Activated T-cell treated with anti-CD3 and anti-CD28 coated beads, Interleukin-2, amount 50 U/mL, for 24 hours (primary cell): ENCODE results near the gene CCNB1.
A peak's percentile ranks its signal among the peaks of the same experiment; 100 is the strongest.
"Not testable (repeated sequence)": the region's sequence is repeated elsewhere in the genome, so short reads cannot be mapped to it uniquely, and the experiment has no call there.

Experiments used
- DNase-seq: peaks from one replicate; pipeline ENCODE4 v3.0.0-alpha.2; 2020
- H3K27ac Mint-ChIP-seq: 2 replicates; pipeline ENCODE4 v1.8.0; 2020; ENCODE audit warnings: mild to moderate bottlenecking, mixed read lengths
- H3K27me3 Mint-ChIP-seq: 2 replicates; pipeline ENCODE4 v1.8.0; 2020; ENCODE audit warnings: mixed read lengths
- H3K36me3 Mint-ChIP-seq: 2 replicates; pipeline ENCODE4 v1.8.0; 2020; ENCODE audit warnings: low read depth, mixed read lengths
- H3K4me1 Mint-ChIP-seq: 2 replicates; pipeline ENCODE4 v1.8.0; 2020; ENCODE audit warnings: low read depth, mixed read lengths
- H3K4me3 Mint-ChIP-seq: 2 replicates; pipeline ENCODE4 v1.8.0; 2020; ENCODE audit warnings: mild to moderate bottlenecking, moderate library complexity, mixed read lengths
- H3K9me3 Mint-ChIP-seq: 2 replicates; pipeline ENCODE4 v1.8.0; 2020; ENCODE audit warnings: mixed read lengths

CCNB1 gene

DNA sequence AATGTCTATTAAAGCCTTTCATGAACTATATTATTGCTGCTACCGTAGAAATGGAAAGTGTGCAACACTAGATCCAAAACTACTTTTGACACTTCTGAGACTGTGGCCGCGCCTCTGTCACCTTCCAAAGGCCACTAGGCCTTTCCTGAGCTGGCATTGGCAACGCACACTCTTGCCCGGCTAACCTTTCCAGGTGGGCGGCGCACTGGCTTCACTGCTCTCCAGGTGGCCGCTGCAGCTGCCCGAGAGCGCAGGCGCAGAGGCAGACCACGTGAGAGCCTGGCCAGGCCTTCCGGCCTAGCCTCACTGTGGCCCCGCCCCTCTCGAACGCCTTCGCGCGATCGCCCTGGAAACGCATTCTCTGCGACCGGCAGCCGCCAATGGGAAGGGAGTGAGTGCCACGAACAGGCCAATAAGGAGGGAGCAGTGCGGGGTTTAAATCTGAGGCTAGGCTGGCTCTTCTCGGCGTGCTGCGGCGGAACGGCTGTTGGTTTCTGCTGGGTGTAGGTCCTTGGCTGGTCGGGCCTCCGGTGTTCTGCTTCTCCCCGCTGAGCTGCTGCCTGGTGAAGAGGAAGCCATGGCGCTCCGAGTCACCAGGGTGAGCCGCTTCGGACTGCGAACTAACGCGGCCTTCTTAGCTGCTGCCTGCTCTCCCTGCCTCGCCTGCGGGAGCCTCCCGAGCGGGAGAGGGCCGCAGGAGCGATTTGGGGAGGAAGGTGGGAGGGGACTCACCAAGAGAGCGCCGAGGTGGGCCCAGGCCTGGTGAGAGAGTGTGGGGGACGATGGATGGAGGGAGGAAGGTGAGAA is at the start of gene CCNB1:
CCNB1 (plus strand) TSS at position 465 of the 807 bp plus-strand sequence; CDS start at position 578, 113 bp downstream.
- Mint-ChIP-seq H3K27ac (peak within 1 kb of the TSS; percentile 95), H3K4me1 (peaks cover 29% of the 10 kb centered on the region), H3K27me3 (no peaks in the 10 kb centered on the region), H3K9me3 (peaks cover 2% of the 10 kb centered on the region), H3K36me3 (peaks cover 47% of the 10 kb centered on the region), H3K4me3 (peak within 1 kb of the TSS; percentile 96)
- DNase-seq = peak; percentile 98

GRCh38 chr5:69129413-69129812 is 37.5 kb upstream of the CCNB1 start:
- DNase-seq = no peak
- H3K36me3 Mint-ChIP-seq = peaks cover 60% of the 10 kb centered on the region
- H3K27ac Mint-ChIP-seq = no peak overlapping the region
- no peaks in the 10 kb centered on the region for H3K9me3 Mint-ChIP-seq
- H3K4me1 Mint-ChIP-seq = no peaks in the 10 kb centered on the region
- H3K4me3 Mint-ChIP-seq = no peak overlapping the region
- H3K27me3 Mint-ChIP-seq = no peaks in the 10 kb centered on the region

DNA sequence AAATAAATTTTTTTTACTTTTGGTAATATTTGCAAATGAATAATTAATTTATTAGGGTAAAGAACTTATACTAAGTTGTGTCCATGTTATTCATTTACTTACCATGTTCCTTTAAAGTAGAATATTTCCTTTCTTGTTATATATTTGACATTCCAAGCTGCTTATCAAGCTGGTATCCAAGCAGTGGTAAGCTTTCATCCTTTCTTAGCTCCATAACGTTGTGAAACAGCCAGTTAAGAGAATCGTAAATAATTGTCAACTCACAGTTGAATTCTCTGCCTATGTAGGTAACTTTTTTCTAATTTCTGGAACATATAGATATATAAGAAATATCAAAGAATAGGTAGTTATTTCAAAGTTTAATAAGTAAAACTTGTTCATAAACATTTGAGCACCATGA is 36.7 kb upstream of the CCNB1 start:
- no peaks in the 10 kb centered on the region for H3K9me3 Mint-ChIP-seq
- H3K4me3 Mint-ChIP-seq = no peak overlapping the region
- H3K27me3 Mint-ChIP-seq = no peaks in the 10 kb centered on the region
- H3K27ac Mint-ChIP-seq = no peak overlapping the region
- no peak for DNase-seq
- no peaks in the 10 kb centered on the region for H3K4me1 Mint-ChIP-seq
- H3K36me3 Mint-ChIP-seq = peaks cover 55% of the 10 kb centered on the region

GRCh38 chr5:69131304-69131703 is 35.6 kb upstream of the CCNB1 start:
- Mint-ChIP-seq H3K27ac (no peak overlapping the region), H3K4me1 (no peaks in the 10 kb centered on the region), H3K4me3 (no peak overlapping the region), H3K27me3 (no peaks in the 10 kb centered on the region), H3K36me3 (peaks cover 47% of the 10 kb centered on the region), H3K9me3 (no peaks in the 10 kb centered on the region)
- no peak for DNase-seq

- H3K27ac Mint-ChIP-seq = no peak overlapping the region
- H3K4me1 Mint-ChIP-seq = no peaks in the 10 kb centered on the region
- DNase-seq = no peak
- no peak overlapping the region for H3K4me3 Mint-ChIP-seq
- H3K9me3 Mint-ChIP-seq = no peaks in the 10 kb centered on the region
- H3K36me3 Mint-ChIP-seq = peaks cover 28% of the 10 kb centered on the region
- H3K27me3 Mint-ChIP-seq = no peaks in the 10 kb centered on the region
Measured at GRCh38 chr5:69134126-69134525, 32.8 kb upstream of the CCNB1 start.

DNA sequence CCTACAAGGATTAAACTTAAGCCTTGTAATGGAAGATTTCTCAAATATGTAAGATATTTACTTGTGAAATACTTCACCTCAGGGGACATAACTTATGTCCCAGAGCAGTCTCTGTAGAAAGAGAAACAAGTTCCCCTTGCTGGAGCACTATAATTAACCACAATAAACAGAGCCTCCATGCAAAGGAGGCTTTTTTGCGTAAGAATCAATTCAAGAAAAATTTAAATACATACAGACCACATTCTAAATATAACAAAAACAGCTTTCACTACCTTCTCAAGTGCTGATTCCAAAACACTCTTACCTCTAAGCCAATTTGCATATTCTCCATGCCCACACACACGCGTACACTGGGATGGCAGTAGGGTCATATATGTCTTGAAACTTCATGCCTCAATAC is 30.7 kb upstream of the CCNB1 start:
- Mint-ChIP-seq H3K4me1 (no peaks in the 10 kb centered on the region), H3K9me3 (peaks cover 6% of the 10 kb centered on the region), H3K27ac (no peak overlapping the region), H3K36me3 (peaks cover 15% of the 10 kb centered on the region), H3K27me3 (no peaks in the 10 kb centered on the region), H3K4me3 (no peak overlapping the region)
- DNase-seq = no peak

DNA sequence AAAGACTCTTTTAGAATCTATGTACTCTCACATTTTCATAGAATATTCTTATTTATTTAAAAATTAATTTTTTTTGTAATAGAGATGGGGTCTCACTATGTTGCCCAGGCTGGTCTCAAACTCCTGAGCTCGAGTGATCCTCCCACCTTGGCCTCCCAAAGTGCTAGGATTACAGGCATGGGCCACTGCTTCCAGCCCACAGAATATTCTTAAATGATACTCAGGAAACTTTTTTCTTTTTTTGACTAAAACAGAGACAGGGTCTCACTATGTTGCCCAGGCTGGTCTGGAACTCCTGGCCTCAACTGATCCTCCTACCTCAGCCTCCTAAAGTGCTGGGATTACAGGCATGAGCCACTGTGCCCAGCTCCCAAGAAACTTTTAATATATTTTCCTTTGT is 29.7 kb upstream of the CCNB1 start:
- H3K9me3 Mint-ChIP-seq, H3K27me3 Mint-ChIP-seq, H3K4me1 Mint-ChIP-seq, DNase-seq, H3K4me3 Mint-ChIP-seq, H3K27ac Mint-ChIP-seq: not testable (repeated sequence)
- H3K36me3 Mint-ChIP-seq = peaks cover 11% of the 10 kb centered on the region

GRCh38 chr5:69137807-69138206 is 29.1 kb upstream of the CCNB1 start:
- no peak overlapping the region for H3K4me3 Mint-ChIP-seq
- no peaks in the 10 kb centered on the region for H3K27me3 Mint-ChIP-seq
- peaks cover 6% of the 10 kb centered on the region for H3K9me3 Mint-ChIP-seq
- DNase-seq = no peak
- peaks cover 11% of the 10 kb centered on the region for H3K36me3 Mint-ChIP-seq
- no peaks in the 10 kb centered on the region for H3K4me1 Mint-ChIP-seq
- H3K27ac Mint-ChIP-seq = no peak overlapping the region

DNA sequence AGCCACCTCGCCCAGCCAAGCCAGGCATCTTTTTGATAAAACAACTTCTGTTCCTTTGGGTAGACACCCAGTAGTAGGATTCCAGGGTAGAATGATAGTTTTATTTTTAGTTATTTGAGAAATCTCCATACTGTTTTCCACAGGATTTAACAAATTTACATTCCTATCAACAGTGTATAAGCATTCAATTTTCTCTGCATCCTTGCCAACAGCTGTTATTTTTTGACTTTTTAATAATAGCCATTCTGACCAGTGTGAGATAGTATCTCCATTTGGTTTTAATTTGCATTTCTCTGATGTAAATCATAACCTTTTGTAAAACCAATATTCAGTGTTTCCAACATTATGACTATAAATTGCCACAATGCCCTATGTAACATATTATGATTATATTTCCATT is 28.2 kb upstream of the CCNB1 start:
- Mint-ChIP-seq H3K27me3 (no peaks in the 10 kb centered on the region), H3K4me3 (no peak overlapping the region), H3K36me3 (peaks cover 5% of the 10 kb centered on the region), H3K4me1 (no peaks in the 10 kb centered on the region), H3K9me3 (peaks cover 6% of the 10 kb centered on the region), H3K27ac (no peak overlapping the region)
- no peak for DNase-seq

DNA sequence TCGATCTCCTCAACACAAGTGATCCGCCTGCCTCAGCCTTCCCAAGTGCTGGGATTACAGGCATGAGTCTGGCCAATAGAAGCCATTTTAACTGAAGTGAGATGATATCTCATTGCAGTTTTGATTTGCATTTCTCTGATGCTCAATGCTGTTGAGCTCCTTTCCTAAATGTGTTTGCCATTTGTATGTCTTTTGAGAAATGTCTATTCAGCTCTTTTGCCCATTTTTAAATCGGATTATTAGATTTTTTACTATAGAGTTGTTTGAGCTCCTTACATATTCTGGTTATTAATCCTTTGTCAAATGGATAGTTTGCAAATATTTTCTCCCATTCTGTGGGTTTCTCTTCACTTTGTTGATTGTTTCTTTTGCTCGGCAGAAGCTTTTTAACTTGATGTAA is 26.7 kb upstream of the CCNB1 start:
- not testable (repeated sequence) for H3K36me3 Mint-ChIP-seq, H3K9me3 Mint-ChIP-seq, H3K27ac Mint-ChIP-seq, H3K27me3 Mint-ChIP-seq, H3K4me3 Mint-ChIP-seq, DNase-seq, H3K4me1 Mint-ChIP-seq

DNA sequence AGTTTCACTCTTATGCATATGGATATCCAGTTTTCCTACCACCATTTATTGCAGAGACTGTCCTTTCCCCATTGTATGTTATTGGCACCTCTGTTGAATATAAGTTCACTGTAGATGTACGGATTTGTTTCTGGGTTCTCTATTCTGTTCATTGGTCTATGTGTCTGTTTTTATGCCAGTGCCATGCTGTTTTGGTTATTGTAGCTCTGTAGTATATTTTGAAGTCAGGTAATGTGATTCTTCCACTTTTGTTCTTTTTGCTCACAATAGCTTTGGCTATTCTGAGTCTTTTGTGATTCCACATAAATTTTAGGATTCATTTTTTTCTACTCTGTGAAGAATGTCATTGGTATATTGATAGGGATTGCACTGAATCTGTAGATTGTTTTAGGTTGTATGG is 26.1 kb upstream of the CCNB1 start:
- Mint-ChIP-seq H3K9me3 (peaks cover 6% of the 10 kb centered on the region), H3K4me1 (no peaks in the 10 kb centered on the region), H3K36me3 (no peaks in the 10 kb centered on the region), H3K27ac (no peak overlapping the region), H3K4me3 (no peak overlapping the region), H3K27me3 (no peaks in the 10 kb centered on the region)
- DNase-seq = no peak

GRCh38 chr5:69148576-69148975 is 18.4 kb upstream of the CCNB1 start:
- not testable (repeated sequence) for H3K4me3 Mint-ChIP-seq, H3K27ac Mint-ChIP-seq, H3K36me3 Mint-ChIP-seq, H3K4me1 Mint-ChIP-seq, H3K9me3 Mint-ChIP-seq, DNase-seq, H3K27me3 Mint-ChIP-seq

GRCh38 chr5:69148981-69149675 is 17.8 kb upstream of the CCNB1 start:
- Mint-ChIP-seq H3K4me1 (no peaks in the 10 kb centered on the region), H3K27ac (no peak overlapping the region), H3K27me3 (no peaks in the 10 kb centered on the region), H3K9me3 (no peaks in the 10 kb centered on the region), H3K36me3 (no peaks in the 10 kb centered on the region), H3K4me3 (no peak overlapping the region)
- DNase-seq = no peak

DNA sequence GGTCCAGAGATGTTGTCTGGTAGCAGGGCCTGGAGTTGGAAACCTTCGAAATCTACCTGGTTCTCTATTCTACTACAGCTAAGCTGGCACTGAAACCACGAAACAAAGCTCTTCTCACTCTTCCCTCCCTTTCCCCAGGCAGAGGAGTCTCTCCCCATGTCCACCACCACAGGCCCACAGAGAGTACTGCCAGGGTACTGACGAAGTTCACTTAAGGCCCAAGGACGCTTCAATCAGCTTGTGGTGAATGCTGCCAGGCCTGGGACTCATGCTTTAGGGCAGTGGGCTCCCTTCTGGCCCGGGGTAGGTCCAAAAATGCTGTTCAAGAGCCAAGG is 17.3 kb upstream of the CCNB1 start:
- no peak for DNase-seq
- Mint-ChIP-seq H3K36me3 (no peaks in the 10 kb centered on the region), H3K9me3 (no peaks in the 10 kb centered on the region), H3K27ac (no peak overlapping the region), H3K27me3 (no peaks in the 10 kb centered on the region), H3K4me1 (no peaks in the 10 kb centered on the region), H3K4me3 (no peak overlapping the region)

DNA sequence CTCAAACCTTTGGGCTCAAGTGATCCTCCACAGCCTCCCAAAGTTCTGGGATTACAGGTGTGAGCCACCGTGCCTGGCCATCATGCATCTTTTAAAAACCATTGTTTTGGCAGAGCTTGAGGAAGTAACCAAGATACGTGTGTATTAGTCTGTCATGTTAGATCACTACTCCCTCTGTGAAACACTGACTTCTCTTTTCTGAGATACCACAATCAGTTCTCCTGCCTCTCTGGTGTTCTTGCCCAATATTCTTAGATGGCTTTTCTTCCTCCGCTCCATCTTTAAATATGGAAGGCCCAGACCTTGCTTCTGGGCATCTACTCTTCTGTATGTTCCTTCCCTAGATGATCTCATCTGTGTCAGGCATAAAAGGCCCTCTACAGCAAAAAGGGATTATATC is 14.2 kb upstream of the CCNB1 start:
- Mint-ChIP-seq H3K36me3 (no peaks in the 10 kb centered on the region), H3K27ac (no peak overlapping the region), H3K4me1 (no peaks in the 10 kb centered on the region), H3K4me3 (no peak overlapping the region), H3K9me3 (no peaks in the 10 kb centered on the region), H3K27me3 (no peaks in the 10 kb centered on the region)
- no peak for DNase-seq
